ENCODE results near the gene CUEDC1. TPM values are rescaled to one million over a fixed set of nuclear protein-coding genes. Genes with fewer than 3 reads are reported as not detected.
"Not testable (repeated sequence)": the region's sequence is repeated elsewhere in the genome, so short reads cannot be mapped to it uniquely, and the experiment has no call there.

The CUEDC1 gene
- total and polyA plus RNA-seq, 8 donors = 16.5 to 30.4 (median 21.7) TPM

GRCh38 chr17:57966246-57966645, 11.0 kb upstream of the CUEDC1 start:
- ATAC-seq (no peak), FAIRE-seq (no peak), DNase-seq (no peak)
- Histone ChIP-seq H3K27me3 (no peaks in the 10 kb centered on the region), H3K27ac (no peak overlapping the region), H3K9me3 (no peaks in the 10 kb centered on the region), H3K4me1 (no peaks in the 10 kb centered on the region), H3K4me3 (no peak overlapping the region), H3K36me3 (no peaks in the 10 kb centered on the region)
- WGBS, 2 donors = 83 to 85% methylated on average over 5 of the region's 5 CpGs
- intact Hi-C loops (cut with DNase I) = no loop called here
- no peak for TF ChIP-seq CTCF (IDR thresholded peaks at IDR 0.05)

GRCh38 chr17:57965521-57966160, 10.4 kb upstream of the CUEDC1 start:
- no peak for TF ChIP-seq CTCF (IDR thresholded peaks at IDR 0.05)
- H3K4me1 ChIP-seq = no peaks in the 10 kb centered on the region
- no peaks in the 10 kb centered on the region for H3K36me3 ChIP-seq
- no peak for ATAC-seq
- DNase-seq = no peak
- H3K4me3 ChIP-seq = no peak overlapping the region
- H3K27ac ChIP-seq = no peak overlapping the region
- FAIRE-seq = no peak
- H3K9me3 ChIP-seq = no peaks in the 10 kb centered on the region
- intact Hi-C loops (cut with DNase I) = no loop called here
- H3K27me3 ChIP-seq = no peaks in the 10 kb centered on the region
- 80 to 85% methylated on average over 26 of the region's 26 CpGs for WGBS, 2 donors

GRCh38 chr17:57963149-57963511, 7.9 kb upstream of the CUEDC1 start:
- TF ChIP-seq CTCF (IDR thresholded peaks at IDR 0.05) = no peak
- FAIRE-seq (no peak), ATAC-seq (no peak), DNase-seq (no peak)
- H3K27ac ChIP-seq = no peak overlapping the region
- H3K36me3 ChIP-seq = no peaks in the 10 kb centered on the region
- intact Hi-C loops (cut with DNase I) = no loop called here
- H3K9me3 ChIP-seq = no peaks in the 10 kb centered on the region
- 90 to 94% methylated on average over 6 of the region's 6 CpGs for WGBS, 2 donors
- H3K4me3 ChIP-seq = no peak overlapping the region
- no peaks in the 10 kb centered on the region for H3K27me3 ChIP-seq
- H3K4me1 ChIP-seq = no peaks in the 10 kb centered on the region

- intact Hi-C loops (cut with DNase I) = no loop called here
- Histone ChIP-seq H3K27ac (no peak overlapping the region), H3K36me3 (no peaks in the 10 kb centered on the region), H3K9me3 (no peaks in the 10 kb centered on the region), H3K4me3 (no peak overlapping the region), H3K27me3 (no peaks in the 10 kb centered on the region), H3K4me1 (no peaks in the 10 kb centered on the region)
- FAIRE-seq (no peak), DNase-seq (no peak), ATAC-seq (no peak)
- WGBS, 2 donors = 67 to 68% methylated on average over 8 of the region's 8 CpGs
- no peak for TF ChIP-seq CTCF (IDR thresholded peaks at IDR 0.05)
Observed at GRCh38 chr17:57962279-57963148, 7.3 kb upstream of the CUEDC1 start.

GRCh38 chr17:57959929-57960328, 4.7 kb upstream of the CUEDC1 start:
- ATAC-seq = no peak
- no peaks in the 10 kb centered on the region for H3K36me3 ChIP-seq
- no peaks in the 10 kb centered on the region for H3K9me3 ChIP-seq
- intact Hi-C loops (cut with DNase I) = loop anchor here in 1 of 3 donors (10.0 kb wide), 1 partner anchor 65 kb away; no protein-coding TSS in a partner anchor
- H3K27ac ChIP-seq = no peak overlapping the region
- no peak overlapping the region for H3K4me3 ChIP-seq
- FAIRE-seq = no peak
- no peaks in the 10 kb centered on the region for H3K27me3 ChIP-seq
- no peak for TF ChIP-seq CTCF (IDR thresholded peaks at IDR 0.05)
- DNase-seq = no peak
- H3K4me1 ChIP-seq = peaks cover 0 to 5% (median 0%) of the 10 kb centered on the region in 3 donors
- WGBS, 2 donors = 89 to 91% methylated on average over 6 of the region's 6 CpGs

- 93 to 95% methylated on average over 13 to 15 of the region's 15 CpGs for WGBS, 2 donors
- not testable (repeated sequence) for H3K4me3 ChIP-seq, H3K36me3 ChIP-seq, H3K9me3 ChIP-seq, DNase-seq, ATAC-seq, H3K27ac ChIP-seq, H3K27me3 ChIP-seq, H3K4me1 ChIP-seq, FAIRE-seq
- intact Hi-C loops (cut with DNase I) = loop anchor here in 1 of 3 donors (10.0 kb wide), 1 partner anchor 64 kb away; no protein-coding TSS in a partner anchor
Observed at GRCh38 chr17:57958391-57958790, 3.2 kb upstream of the CUEDC1 start.
